ENCODE measurements around the gene CERKL.

CERKL gene

DNA sequence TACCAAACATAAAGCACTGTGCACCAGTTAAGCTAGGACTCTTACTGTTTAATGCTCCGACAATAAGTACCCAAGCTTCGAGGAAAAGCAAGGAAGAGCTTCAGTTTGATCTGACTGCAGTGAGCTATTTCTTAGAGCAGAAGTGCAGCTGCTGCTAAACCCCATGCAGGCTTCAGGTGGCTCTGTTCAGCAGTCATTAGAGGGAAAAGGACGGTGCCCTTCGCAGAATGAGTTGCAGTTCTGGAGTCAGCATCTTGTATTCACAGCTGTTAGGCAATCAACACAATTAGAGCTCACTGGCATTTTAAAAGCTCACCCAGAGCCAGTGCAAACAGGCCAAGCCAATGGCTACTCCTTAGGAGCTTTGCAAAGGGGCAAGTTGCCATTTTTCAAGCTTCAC lies 1.5 kb upstream of the CERKL start:
- Histone ChIP-seq H3K4me1 (ENCODE audit: control insufficient read depth in 5 of 5, insufficient read depth in 5 of 5, low read length in 5 of 5) (peaks cover 6 to 14% (median 12%) of the 10 kb centered on the region in 5 donors), H3K4me3 (ENCODE audit: low read depth in 1 of 5, low read length in 5 of 5) (no peak overlapping the region), H3K27me3 (ENCODE audit: control insufficient read depth in 5 of 5, insufficient read depth in 4 of 5, low read length in 5 of 5) (peaks cover 2 to 19% (median 12%) of the 10 kb centered on the region in 5 donors), H3K9ac (ENCODE audit: low read length in 5 of 5) (no peak overlapping the region), H3K27ac (ENCODE audit: low read depth, low read length) (no peak overlapping the region), H3K36me3 (ENCODE audit: control insufficient read depth in 5 of 5, insufficient read depth in 5 of 5, low read length in 5 of 5) (no peaks in the 10 kb centered on the region), H3K9me3 (ENCODE audit: control insufficient read depth in 5 of 5, low read length in 5 of 5) (no peaks in the 10 kb centered on the region)

- Histone ChIP-seq H3K27ac (ENCODE audit: low read depth, low read length) (no peak overlapping the region), H3K4me1 (ENCODE audit: control insufficient read depth in 5 of 5, insufficient read depth in 5 of 5, low read length in 5 of 5) (peaks cover 6 to 14% (median 12%) of the 10 kb centered on the region in 5 donors), H3K27me3 (ENCODE audit: control insufficient read depth in 5 of 5, insufficient read depth in 4 of 5, low read length in 5 of 5) (peaks cover 2 to 19% (median 12%) of the 10 kb centered on the region in 5 donors), H3K9me3 (ENCODE audit: control insufficient read depth in 5 of 5, low read length in 5 of 5) (no peaks in the 10 kb centered on the region), H3K9ac (ENCODE audit: low read length in 5 of 5) (no peak overlapping the region), H3K4me3 (ENCODE audit: low read depth in 1 of 5, low read length in 5 of 5) (peak overlapping the region in 4 of 5 donors; percentile 17 to 69 (median 60)), H3K36me3 (ENCODE audit: control insufficient read depth in 5 of 5, insufficient read depth in 5 of 5, low read length in 5 of 5) (no peaks in the 10 kb centered on the region)
Observed at GRCh38 chr2:181657379-181657778, 474 bp upstream of the CERKL start.

GRCh38 chr2:181655519-181655918 lies 1.4 kb downstream of the CERKL start:
- Histone ChIP-seq H3K27me3 (ENCODE audit: control insufficient read depth in 5 of 5, insufficient read depth in 4 of 5, low read length in 5 of 5) (peaks cover 2 to 19% (median 12%) of the 10 kb centered on the region in 5 donors), H3K4me3 (ENCODE audit: low read depth in 1 of 5, low read length in 5 of 5) (peak overlapping the region in 1 of 5 donors; percentile 19), H3K27ac (ENCODE audit: low read depth, low read length) (no peak overlapping the region)

GRCh38 chr2:181649436-181649979 lies 7.4 kb downstream of the CERKL start:
- Histone ChIP-seq H3K36me3 (ENCODE audit: control insufficient read depth in 5 of 5, insufficient read depth in 5 of 5, low read length in 5 of 5) (no peaks in the 10 kb centered on the region), H3K4me1 (ENCODE audit: control insufficient read depth in 5 of 5, insufficient read depth in 5 of 5, low read length in 5 of 5) (no peaks in the 10 kb centered on the region), H3K9ac (ENCODE audit: low read length in 5 of 5) (no peak overlapping the region), H3K27me3 (ENCODE audit: control insufficient read depth in 5 of 5, insufficient read depth in 4 of 5, low read length in 5 of 5) (no peaks in the 10 kb centered on the region), H3K9me3 (ENCODE audit: control insufficient read depth in 5 of 5, low read length in 5 of 5) (no peaks in the 10 kb centered on the region), H3K4me3 (ENCODE audit: low read depth in 1 of 5, low read length in 5 of 5) (no peak overlapping the region), H3K27ac (ENCODE audit: low read depth, low read length) (no peak overlapping the region)

More at GRCh38 chr2:181655519-181655918, 1.4 kb downstream of the CERKL start:
- Histone ChIP-seq H3K9me3 (ENCODE audit: control insufficient read depth in 5 of 5, low read length in 5 of 5) (no peaks in the 10 kb centered on the region), H3K4me1 (ENCODE audit: control insufficient read depth in 5 of 5, insufficient read depth in 5 of 5, low read length in 5 of 5) (peaks cover 6 to 14% (median 12%) of the 10 kb centered on the region in 5 donors), H3K9ac (ENCODE audit: low read length in 5 of 5) (no peak overlapping the region), H3K36me3 (ENCODE audit: control insufficient read depth in 5 of 5, insufficient read depth in 5 of 5, low read length in 5 of 5) (no peaks in the 10 kb centered on the region)

GRCh38 chr2:181648478-181649155 lies 8.3 kb downstream of the CERKL start:
- H3K4me3 ChIP-seq (ENCODE audit: low read depth in 1 of 5, low read length in 5 of 5): no peak overlapping the region
- no peaks in the 10 kb centered on the region for H3K36me3 ChIP-seq (ENCODE audit: control insufficient read depth in 5 of 5, insufficient read depth in 5 of 5, low read length in 5 of 5)
- H3K27ac ChIP-seq (ENCODE audit: low read depth, low read length): no peak overlapping the region
- H3K4me1 ChIP-seq (ENCODE audit: control insufficient read depth in 5 of 5, insufficient read depth in 5 of 5, low read length in 5 of 5): no peaks in the 10 kb centered on the region
- no peak overlapping the region for H3K9ac ChIP-seq (ENCODE audit: low read length in 5 of 5)
- peaks cover 0 to 1% (median 0%) of the 10 kb centered on the region in 5 donors for H3K27me3 ChIP-seq (ENCODE audit: control insufficient read depth in 5 of 5, insufficient read depth in 4 of 5, low read length in 5 of 5)
- H3K9me3 ChIP-seq (ENCODE audit: control insufficient read depth in 5 of 5, low read length in 5 of 5): no peaks in the 10 kb centered on the region

DNA sequence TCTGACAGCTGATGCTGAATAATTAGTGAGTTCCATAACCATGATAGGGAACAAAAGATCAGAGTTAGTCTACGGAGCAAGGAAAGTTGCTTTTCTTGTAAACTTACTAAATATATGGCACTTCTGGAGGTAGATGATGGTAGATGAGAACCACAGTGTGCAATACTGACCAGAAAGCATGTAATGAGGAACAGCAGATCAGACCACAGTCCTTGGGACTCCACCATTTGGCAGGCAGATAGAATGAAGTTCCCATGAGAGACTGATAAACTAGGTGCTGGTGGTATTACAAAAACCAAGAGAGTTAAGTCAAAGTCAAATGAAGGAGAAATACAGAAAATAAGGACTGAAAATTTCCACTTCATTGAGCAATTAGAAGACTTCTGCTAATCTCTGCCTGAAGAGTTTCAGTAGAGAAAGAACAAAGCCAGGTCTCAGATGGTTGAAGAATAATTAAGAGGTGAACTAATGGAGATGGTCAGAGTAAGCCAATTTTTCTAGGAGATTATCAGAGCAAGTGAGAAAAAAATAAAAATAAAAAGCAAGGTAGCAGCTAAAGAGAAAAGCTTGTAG lies 10.4 kb downstream of the CERKL start:
- Histone ChIP-seq H3K4me1 (ENCODE audit: control insufficient read depth in 5 of 5, insufficient read depth in 5 of 5, low read length in 5 of 5) (no peaks in the 10 kb centered on the region), H3K27me3 (ENCODE audit: control insufficient read depth in 5 of 5, insufficient read depth in 4 of 5, low read length in 5 of 5) (peaks cover 0 to 2% (median 0%) of the 10 kb centered on the region in 5 donors), H3K27ac (ENCODE audit: low read depth, low read length) (no peak overlapping the region), H3K4me3 (ENCODE audit: low read depth in 1 of 5, low read length in 5 of 5) (no peak overlapping the region), H3K9ac (ENCODE audit: low read length in 5 of 5) (no peak overlapping the region), H3K9me3 (ENCODE audit: control insufficient read depth in 5 of 5, low read length in 5 of 5) (no peaks in the 10 kb centered on the region), H3K36me3 (ENCODE audit: control insufficient read depth in 5 of 5, insufficient read depth in 5 of 5, low read length in 5 of 5) (no peaks in the 10 kb centered on the region)

- Histone ChIP-seq H3K4me1 (ENCODE audit: control insufficient read depth in 5 of 5, insufficient read depth in 5 of 5, low read length in 5 of 5) (no peaks in the 10 kb centered on the region), H3K27me3 (ENCODE audit: control insufficient read depth in 5 of 5, insufficient read depth in 4 of 5, low read length in 5 of 5) (peaks cover 0 to 2% (median 0%) of the 10 kb centered on the region in 5 donors), H3K9me3 (ENCODE audit: control insufficient read depth in 5 of 5, low read length in 5 of 5) (no peaks in the 10 kb centered on the region), H3K27ac (ENCODE audit: low read depth, low read length) (no peak overlapping the region), H3K4me3 (ENCODE audit: low read depth in 1 of 5, low read length in 5 of 5) (no peak overlapping the region), H3K9ac (ENCODE audit: low read length in 5 of 5) (no peak overlapping the region), H3K36me3 (ENCODE audit: control insufficient read depth in 5 of 5, insufficient read depth in 5 of 5, low read length in 5 of 5) (no peaks in the 10 kb centered on the region)
Observed at GRCh38 chr2:181643151-181643550, 13.8 kb downstream of the CERKL start.

- Histone ChIP-seq H3K4me1 (ENCODE audit: control insufficient read depth in 5 of 5, insufficient read depth in 5 of 5, low read length in 5 of 5) (no peaks in the 10 kb centered on the region), H3K9me3 (ENCODE audit: control insufficient read depth in 5 of 5, low read length in 5 of 5) (no peaks in the 10 kb centered on the region), H3K36me3 (ENCODE audit: control insufficient read depth in 5 of 5, insufficient read depth in 5 of 5, low read length in 5 of 5) (no peaks in the 10 kb centered on the region), H3K27ac (ENCODE audit: low read depth, low read length) (no peak overlapping the region), H3K9ac (ENCODE audit: low read length in 5 of 5) (no peak overlapping the region), H3K27me3 (ENCODE audit: control insufficient read depth in 5 of 5, insufficient read depth in 4 of 5, low read length in 5 of 5) (peaks cover 0 to 2% (median 0%) of the 10 kb centered on the region in 5 donors), H3K4me3 (ENCODE audit: low read depth in 1 of 5, low read length in 5 of 5) (no peak overlapping the region)
Observed at GRCh38 chr2:181642086-181642485, 14.8 kb downstream of the CERKL start.

DNA sequence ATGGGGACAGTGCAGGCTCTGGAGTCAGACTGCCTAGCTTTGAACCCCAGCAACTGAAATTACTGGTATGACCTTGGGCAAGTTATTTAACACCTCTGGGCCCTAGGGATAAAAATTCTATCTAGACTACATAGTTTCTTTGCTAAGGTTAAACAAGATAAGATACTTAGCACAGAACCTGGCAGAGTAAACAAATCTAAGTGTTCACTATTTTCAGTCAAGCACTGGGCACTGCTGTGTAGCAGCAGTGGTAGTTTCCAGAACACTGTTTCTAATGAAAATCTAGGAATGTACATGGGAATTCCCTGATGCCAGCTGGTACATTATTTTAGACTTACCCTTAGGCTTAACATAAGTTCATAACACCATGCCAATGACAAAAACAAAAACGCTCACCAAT lies 17.2 kb downstream of the CERKL start:
- Histone ChIP-seq H3K36me3 (ENCODE audit: control insufficient read depth in 5 of 5, insufficient read depth in 5 of 5, low read length in 5 of 5) (no peaks in the 10 kb centered on the region), H3K27me3 (ENCODE audit: control insufficient read depth in 5 of 5, insufficient read depth in 4 of 5, low read length in 5 of 5) (peaks cover 0 to 2% (median 0%) of the 10 kb centered on the region in 5 donors), H3K9ac (ENCODE audit: low read length in 5 of 5) (no peak overlapping the region), H3K4me3 (ENCODE audit: low read depth in 1 of 5, low read length in 5 of 5) (no peak overlapping the region), H3K27ac (ENCODE audit: low read depth, low read length) (no peak overlapping the region), H3K4me1 (ENCODE audit: control insufficient read depth in 5 of 5, insufficient read depth in 5 of 5, low read length in 5 of 5) (no peaks in the 10 kb centered on the region), H3K9me3 (ENCODE audit: control insufficient read depth in 5 of 5, low read length in 5 of 5) (no peaks in the 10 kb centered on the region)

GRCh38 chr2:181632733-181633401 lies 24.0 kb downstream of the CERKL start:
- H3K4me1 ChIP-seq (ENCODE audit: control insufficient read depth in 5 of 5, insufficient read depth in 5 of 5, low read length in 5 of 5): no peaks in the 10 kb centered on the region
- no peaks in the 10 kb centered on the region for H3K36me3 ChIP-seq (ENCODE audit: control insufficient read depth in 5 of 5, insufficient read depth in 5 of 5, low read length in 5 of 5)
- H3K27ac ChIP-seq (ENCODE audit: low read depth, low read length): no peak overlapping the region
- H3K9ac ChIP-seq (ENCODE audit: low read length in 5 of 5): no peak overlapping the region
- H3K27me3 ChIP-seq (ENCODE audit: control insufficient read depth in 5 of 5, insufficient read depth in 4 of 5, low read length in 5 of 5): no peaks in the 10 kb centered on the region
- no peak overlapping the region for H3K4me3 ChIP-seq (ENCODE audit: low read depth in 1 of 5, low read length in 5 of 5)
- H3K9me3 ChIP-seq (ENCODE audit: control insufficient read depth in 5 of 5, low read length in 5 of 5): no peaks in the 10 kb centered on the region

All from subcutaneous abdominal adipose tissue (tissue), 5 donors.